ENCODE data around the gene SHBG.

DNA sequence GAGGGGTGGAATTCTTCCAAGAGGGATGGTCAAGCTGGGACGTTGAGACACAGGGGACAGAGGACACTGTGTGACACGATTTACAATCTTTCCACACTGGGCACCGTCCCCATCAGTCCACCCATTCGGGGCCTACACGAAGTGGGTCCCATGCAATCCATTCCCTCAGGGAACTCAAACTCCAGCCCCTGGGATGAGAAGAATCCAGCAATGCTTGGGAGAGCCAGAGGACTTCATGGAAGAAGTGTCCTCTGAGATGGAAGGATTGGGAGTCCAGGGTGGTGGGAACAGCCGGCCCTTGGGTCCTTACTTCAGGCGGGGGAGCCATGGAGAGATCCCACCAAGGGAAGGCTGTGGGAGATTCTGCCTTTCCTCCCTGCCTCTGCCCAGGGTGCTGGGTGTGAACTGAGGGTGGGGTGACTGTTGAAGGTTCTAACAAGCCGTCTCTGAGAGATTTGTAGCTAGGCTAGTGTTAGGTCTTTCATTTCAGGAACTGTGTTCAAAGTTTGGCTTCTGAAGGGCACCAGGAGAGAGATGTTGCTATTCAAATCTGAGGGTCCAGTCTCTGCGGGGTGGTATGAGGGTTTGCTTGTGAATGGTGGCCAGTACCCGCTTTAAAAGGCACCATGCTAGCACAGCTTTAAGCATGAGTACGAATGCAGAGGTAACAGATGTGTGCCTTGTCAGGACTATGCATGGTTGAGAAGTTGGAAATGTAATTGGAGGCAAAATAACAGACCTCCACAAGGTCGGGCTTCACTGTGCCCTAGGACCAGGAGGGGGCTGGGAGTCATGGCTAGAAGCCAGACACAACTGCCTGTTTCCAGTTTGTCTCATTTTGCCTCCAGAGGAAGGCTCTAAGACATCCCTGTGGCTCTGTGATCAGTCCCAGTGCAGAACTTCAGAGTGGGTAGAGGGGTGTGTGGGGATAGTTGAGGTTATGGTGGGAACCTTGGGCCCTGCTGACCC is 22.7 kb downstream of the SHBG start:
- TF ChIP-seq POLR2A (IDR thresholded peaks at IDR 0.05; ENCODE audit: low read depth, low read length) (no peak), POLR2AphosphoS5 (IDR thresholded peaks at IDR 0.05; ENCODE audit: low read depth, low read length) (no peak), TAF1 (IDR thresholded peaks at IDR 0.05; ENCODE audit: low read depth, low read length) (no peak), PAX5 (IDR thresholded peaks at IDR 0.05; ENCODE audit: insufficient read depth, low read length, severe bottlenecking) (no peak)
